ENCODE data around the gene MYZAP.

MYZAP gene

DNA sequence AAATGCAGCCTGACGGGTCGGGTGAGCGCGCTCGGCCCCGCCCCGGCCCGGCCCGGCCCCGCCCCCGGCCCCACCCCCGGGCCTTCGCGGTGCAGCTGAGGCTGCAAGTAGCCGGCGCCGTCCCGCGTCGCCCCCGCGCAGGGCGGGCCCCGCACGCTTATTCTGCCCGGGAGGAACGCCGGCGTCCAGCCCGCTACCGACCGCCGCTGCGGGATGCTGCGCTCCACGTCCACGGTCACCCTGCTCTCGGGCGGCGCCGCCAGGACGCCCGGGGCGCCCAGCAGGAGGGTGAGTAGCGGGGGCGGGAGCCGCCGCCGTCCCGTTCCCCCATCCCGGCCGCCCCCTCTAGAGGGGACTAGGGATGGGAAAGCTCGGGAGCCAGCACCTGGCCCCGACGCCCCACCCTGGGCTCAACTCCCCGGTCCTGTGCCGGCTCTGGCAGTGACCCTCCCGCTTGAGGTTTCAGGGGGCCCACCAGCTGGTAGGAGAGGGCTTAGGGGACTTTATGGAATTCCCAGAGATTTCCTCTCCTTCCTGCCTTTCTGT lies at the start of gene MYZAP:
Gene MYZAP, plus strand, starts transcription at position 83 of the 546 bp plus-strand sequence. Its CDS starts 131 bp downstream, at position 214.
- DNase-seq: no peak
- in situ Hi-C loops (cut with MboI; ENCODE audit: low pct_unique_long_range_greater_than_20kb, low sequenced_read_pairs): no loop called here

DNA sequence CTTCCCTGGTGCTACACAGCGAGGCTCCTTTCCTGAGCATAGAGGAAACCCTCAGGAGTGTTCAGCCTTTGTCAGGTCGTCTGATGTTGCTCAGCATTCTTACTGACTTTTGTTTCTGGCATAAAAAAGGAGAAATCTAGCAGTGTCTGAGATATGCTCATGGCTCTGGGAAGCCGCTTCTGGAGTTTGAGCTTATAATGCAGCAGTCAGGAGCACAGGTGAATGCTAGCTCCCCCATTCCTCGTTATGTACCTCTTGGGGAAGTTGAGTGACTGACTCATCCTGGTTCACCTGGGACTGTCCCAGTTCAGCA lies 49.2 kb upstream of the MYZAP start:
- in situ Hi-C loops (cut with MboI; ENCODE audit: low pct_unique_long_range_greater_than_20kb, low sequenced_read_pairs): no loop called here
- no peak for DNase-seq

DNA sequence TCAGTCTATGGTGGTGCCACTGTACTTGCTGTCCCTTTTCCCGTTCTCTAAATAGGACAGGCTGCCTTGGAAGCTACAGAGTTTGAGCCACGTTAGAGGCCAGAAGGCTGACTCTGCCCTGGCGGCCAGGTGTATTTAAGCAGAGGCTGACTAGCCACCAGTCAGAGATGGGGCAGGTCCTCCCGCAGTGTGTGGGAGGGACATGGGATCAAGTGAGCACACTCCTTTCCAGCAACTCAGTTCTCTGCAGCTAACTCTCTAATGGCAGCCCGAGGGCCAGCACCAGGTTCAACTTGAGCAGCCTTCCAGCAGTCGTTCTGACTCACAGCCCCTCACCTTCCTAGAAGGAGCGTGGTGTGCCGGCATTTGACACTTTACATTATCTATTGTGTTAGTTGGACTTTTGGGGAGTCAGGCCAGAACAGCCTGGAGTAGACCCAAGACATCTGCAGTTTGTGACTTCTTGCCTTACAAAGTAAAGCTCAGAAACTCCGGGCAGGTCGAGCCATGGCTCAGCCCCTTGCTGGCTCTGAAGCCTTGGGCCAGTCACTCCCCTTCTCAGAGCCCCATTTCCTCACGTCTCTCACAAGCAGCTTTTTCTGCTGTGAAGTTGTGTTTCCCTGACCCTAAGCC lies 46.7 kb upstream of the MYZAP start:
- in situ Hi-C loops (cut with MboI; ENCODE audit: low pct_unique_long_range_greater_than_20kb, low sequenced_read_pairs): no loop called here
- DNase-seq: no peak

GRCh38 chr15:57545995-57546394 lies 45.7 kb upstream of the MYZAP start:
- in situ Hi-C loops (cut with MboI; ENCODE audit: low pct_unique_long_range_greater_than_20kb, low sequenced_read_pairs): no loop called here
- no peak for DNase-seq

- DNase-seq: no peak
- in situ Hi-C loops (cut with MboI; ENCODE audit: low pct_unique_long_range_greater_than_20kb, low sequenced_read_pairs): no loop called here
These were observed 44.4 kb upstream of the MYZAP start for GRCh38 chr15:57547243-57547755.

GRCh38 chr15:57548351-57548750 lies 43.4 kb upstream of the MYZAP start:
- in situ Hi-C loops (cut with MboI; ENCODE audit: low pct_unique_long_range_greater_than_20kb, low sequenced_read_pairs): no loop called here

DNA sequence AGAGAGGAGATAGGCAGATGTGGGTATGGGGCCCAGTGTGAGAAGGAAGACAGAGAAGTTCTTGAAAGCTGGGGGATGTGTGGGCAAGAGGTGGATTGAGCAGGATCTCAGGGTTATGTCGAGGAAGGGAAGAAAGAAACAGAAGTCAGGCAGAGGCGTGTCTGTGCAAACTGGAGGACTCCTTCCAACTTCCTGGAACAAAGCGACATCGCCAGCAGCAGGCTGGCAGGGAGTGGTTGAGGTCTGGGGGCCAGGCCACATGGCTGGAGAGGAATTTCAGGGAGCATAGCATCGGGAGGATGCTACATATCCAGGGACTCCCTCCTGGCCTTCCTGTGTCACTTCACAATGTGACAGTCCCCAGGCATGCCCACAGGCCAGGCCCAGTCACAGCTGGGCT lies 42.9 kb upstream of the MYZAP start:
- in situ Hi-C loops (cut with MboI; ENCODE audit: low pct_unique_long_range_greater_than_20kb, low sequenced_read_pairs): no loop called here
- DNase-seq: no peak

More at GRCh38 chr15:57548351-57548750, 43.4 kb upstream of the MYZAP start:
- DNase-seq: no peak

DNA sequence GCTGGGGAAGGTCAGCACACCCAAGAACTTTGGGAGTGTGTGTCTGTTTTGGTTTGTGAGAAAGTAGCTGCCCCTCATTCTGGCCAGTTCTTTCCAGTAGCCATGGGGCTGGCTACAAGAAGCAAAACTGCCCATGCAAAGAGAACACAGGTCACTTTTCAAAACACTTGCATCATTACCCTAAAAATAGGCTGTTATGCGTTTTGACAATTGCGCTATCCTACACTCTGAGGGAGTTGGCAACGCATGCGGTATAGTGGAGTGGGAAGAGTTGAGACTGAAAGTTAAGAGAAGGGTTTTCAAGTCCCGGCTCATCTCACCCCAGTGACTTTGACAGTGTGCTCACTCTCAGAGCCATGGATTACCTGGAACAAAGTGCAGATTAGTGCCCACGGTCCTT lies 41.8 kb upstream of the MYZAP start:
- DNase-seq: no peak
- in situ Hi-C loops (cut with MboI; ENCODE audit: low pct_unique_long_range_greater_than_20kb, low sequenced_read_pairs): no loop called here

DNA sequence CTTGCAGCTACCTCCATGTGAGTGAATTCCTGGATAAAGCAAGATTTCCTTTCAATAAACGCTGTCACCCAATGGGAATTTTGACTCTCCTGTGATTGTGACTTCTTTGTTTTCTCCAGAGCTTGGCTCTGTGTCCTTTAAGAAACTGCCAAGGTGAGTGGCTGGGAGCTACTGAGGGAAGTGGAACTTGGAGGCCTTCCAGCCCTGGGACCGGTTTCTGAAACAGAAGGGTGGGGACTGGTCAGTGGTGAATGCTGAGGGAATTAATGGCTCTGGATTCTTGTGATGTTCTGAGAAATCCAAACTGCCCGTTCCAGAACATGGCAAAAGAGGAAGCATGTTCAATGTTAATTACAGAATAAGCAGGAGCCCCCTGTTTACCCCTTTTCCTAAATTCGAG lies 41.1 kb upstream of the MYZAP start:
- in situ Hi-C loops (cut with MboI; ENCODE audit: low pct_unique_long_range_greater_than_20kb, low sequenced_read_pairs): no loop called here
- DNase-seq: no peak

GRCh38 chr15:57551715-57552677 lies 39.7 kb upstream of the MYZAP start:
- no peak for DNase-seq
- in situ Hi-C loops (cut with MboI; ENCODE audit: low pct_unique_long_range_greater_than_20kb, low sequenced_read_pairs): no loop called here

GRCh38 chr15:57552678-57553334 lies 38.9 kb upstream of the MYZAP start:
- no peak for DNase-seq
- in situ Hi-C loops (cut with MboI; ENCODE audit: low pct_unique_long_range_greater_than_20kb, low sequenced_read_pairs): no loop called here

DNA sequence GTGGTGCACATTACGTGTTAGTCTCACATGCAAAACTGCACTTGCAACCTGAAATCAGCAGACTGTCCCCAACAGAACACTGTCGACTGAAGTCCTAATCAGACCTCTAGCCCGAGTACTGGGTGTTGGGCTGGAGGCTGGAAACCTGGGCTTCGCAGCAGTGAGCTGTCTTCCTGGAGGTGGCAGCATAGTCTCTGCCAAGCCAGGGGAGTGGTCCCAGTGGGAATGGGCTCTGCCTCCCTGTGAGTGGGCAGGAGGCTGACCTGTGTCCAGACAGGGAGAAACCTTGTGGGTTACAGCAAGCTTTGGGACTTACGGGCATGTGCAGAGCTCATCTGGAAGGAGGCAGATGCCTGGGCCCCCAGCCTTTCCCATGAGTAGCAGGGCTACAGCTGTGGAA lies 38.2 kb upstream of the MYZAP start:
- DNase-seq: no peak
- in situ Hi-C loops (cut with MboI; ENCODE audit: low pct_unique_long_range_greater_than_20kb, low sequenced_read_pairs): no loop called here

DNA sequence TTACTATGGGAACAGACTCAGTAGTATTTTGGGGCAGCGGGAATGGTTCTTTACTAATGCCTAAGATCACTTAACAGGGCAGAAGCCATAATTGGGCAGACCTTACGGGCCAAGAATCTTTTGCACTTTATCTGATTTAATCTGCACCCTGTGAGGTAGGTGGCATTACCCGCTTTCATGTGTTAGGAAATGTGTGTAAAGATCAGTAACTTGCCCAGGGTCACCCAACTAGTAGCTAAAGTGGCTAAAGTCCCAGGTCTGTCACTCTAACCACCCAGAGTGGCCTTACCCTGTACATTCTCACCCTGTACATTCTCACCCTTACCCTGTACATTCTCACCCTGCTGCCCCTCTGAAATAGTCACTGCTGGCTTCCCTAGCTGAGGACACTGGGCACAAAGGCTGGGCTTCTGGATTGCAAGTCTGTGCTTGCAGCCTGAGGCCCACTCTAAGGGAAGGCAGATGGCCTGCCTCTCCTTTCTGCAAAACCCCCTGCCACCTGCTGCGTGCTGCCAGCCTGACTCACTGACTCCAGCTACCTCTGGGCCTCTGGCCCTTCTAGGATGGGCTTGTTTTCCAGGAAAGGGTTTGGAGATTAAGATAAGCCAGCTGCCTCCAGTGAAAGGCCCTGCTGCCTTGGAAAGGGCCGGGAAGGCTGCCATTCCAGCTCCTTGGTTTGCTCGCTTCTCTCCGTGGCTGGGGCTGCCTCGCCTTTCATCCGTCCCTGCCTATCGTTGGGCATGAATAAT lies 37.5 kb upstream of the MYZAP start:
- DNase-seq: no peak
- in situ Hi-C loops (cut with MboI; ENCODE audit: low pct_unique_long_range_greater_than_20kb, low sequenced_read_pairs): no loop called here

DNA sequence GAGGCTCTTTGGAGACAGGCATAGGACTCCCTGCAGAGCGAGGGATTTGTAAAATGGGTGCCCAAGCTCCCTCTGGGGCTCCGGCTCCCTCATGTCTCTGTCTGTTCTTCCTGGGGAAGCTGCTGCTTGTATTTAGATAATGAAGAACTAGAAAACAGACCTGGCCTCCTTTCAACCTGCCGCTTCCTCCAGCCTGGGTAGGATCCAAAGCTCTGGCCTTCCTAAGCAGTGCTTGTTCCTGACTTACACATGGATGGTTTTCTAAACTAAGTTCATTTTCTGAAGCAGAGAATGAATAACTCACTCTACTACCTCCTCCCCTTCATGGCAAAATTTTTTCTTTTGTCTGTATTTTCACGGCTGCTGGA lies 36.9 kb upstream of the MYZAP start:
- in situ Hi-C loops (cut with MboI; ENCODE audit: low pct_unique_long_range_greater_than_20kb, low sequenced_read_pairs): no loop called here
- DNase-seq: no peak

GRCh38 chr15:57555270-57555669 lies 36.4 kb upstream of the MYZAP start:
- in situ Hi-C loops (cut with MboI; ENCODE audit: low pct_unique_long_range_greater_than_20kb, low sequenced_read_pairs): no loop called here
- no peak for DNase-seq

- in situ Hi-C loops (cut with MboI; ENCODE audit: low pct_unique_long_range_greater_than_20kb, low sequenced_read_pairs): no loop called here
- no peak for DNase-seq
These were observed 35.7 kb upstream of the MYZAP start for GRCh38 chr15:57556040-57556439.

GRCh38 chr15:57557267-57557666 lies 34.4 kb upstream of the MYZAP start:
- no peak for DNase-seq
- in situ Hi-C loops (cut with MboI; ENCODE audit: low pct_unique_long_range_greater_than_20kb, low sequenced_read_pairs): no loop called here

DNA sequence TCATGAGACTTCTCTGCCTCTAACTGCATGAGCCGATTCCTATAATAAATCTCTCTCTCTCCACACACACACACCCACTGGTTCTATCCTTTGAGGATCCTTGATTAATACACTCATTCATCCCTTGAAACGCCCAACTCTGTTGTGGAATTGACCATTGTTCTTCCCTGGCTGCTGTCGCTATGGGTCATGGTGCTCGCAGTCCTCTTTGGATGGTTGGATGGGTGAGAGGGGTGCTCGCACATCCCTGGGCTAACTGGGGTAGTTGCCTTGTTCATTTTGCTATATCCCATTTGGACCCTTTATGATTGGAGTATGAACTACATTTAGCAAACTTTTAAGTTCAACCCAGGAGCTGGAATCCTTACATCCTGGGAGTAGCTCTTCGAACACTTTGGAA lies 33.9 kb upstream of the MYZAP start:
- in situ Hi-C loops (cut with MboI; ENCODE audit: low pct_unique_long_range_greater_than_20kb, low sequenced_read_pairs): no loop called here
- DNase-seq: no peak

DNA sequence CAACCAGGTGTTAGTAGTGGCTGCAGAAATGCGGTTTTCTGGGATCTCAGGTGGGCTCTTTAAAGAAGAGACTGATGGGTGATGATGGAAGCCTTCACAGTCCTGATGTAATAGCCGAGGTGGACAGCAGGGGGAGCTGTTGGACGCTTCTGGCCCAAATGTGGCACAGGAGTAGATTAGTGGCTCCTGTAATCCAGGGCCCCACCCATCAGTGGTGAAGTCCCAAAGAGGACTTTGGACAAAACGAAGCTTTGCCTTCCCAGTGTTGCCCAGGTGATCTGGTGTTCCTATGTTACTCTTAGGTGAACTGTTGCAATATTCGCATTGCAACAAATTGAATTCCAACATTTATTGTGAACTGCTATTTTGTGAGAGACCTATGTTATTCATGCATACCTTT lies 31.8 kb upstream of the MYZAP start:
- in situ Hi-C loops (cut with MboI; ENCODE audit: low pct_unique_long_range_greater_than_20kb, low sequenced_read_pairs): no loop called here
- peak; percentile 67 for DNase-seq
